ENCODE results near the gene LAPTM5. TPM values are rescaled to one million over a fixed set of nuclear protein-coding genes. Genes with fewer than 3 reads are reported as not detected.

The LAPTM5 gene
- total and polyA plus RNA-seq, 2 of the 13 experiments (the other 11 are each of a cell fraction or from before 2014, with no cell fraction given), result 0.41 to 0.86 TPM

GRCh38 chr1:30718636-30719405 lies 38.8 kb downstream of the LAPTM5 start (continued):
- TF ChIP-seq BCLAF1 (IDR thresholded peaks at IDR 0.05) (no peak), MEIS2 (CRISPR knock-in tag; IDR thresholded peaks at IDR 0.05) (peak; percentile 58; the same call in 1 of the 2 replicates), HNF1B (CRISPR knock-in tag; IDR thresholded peaks at IDR 0.05) (peak; percentile 73), PLSCR1 (CRISPR knock-in tag; IDR thresholded peaks at IDR 0.05; ENCODE audit: borderline replicate concordance) (no peak), SMAD9 (CRISPR knock-in tag; IDR thresholded peaks at IDR 0.05) (0 out of 2 replicates have a peak, but pooled peaks have one; percentile 36), ZNF414 (CRISPR knock-in tag; IDR thresholded peaks at IDR 0.05) (peak; percentile 39; the same call in 1 of the 2 replicates), CHD4 (IDR thresholded peaks at IDR 0.05; ENCODE audit: borderline replicate concordance, low read length) (no peak), NR2F6 (IDR thresholded peaks at IDR 0.05) (no peak), NR2F6 (CRISPR knock-in tag; IDR thresholded peaks at IDR 0.05) (peak; percentile 37; the same call in 1 of the 2 replicates), ZC3H4 (CRISPR knock-in tag; IDR thresholded peaks at IDR 0.05; ENCODE audit: borderline replicate concordance) (no peak), POLR2AphosphoS5 (IDR thresholded peaks at IDR 0.05; ENCODE audit: low read depth, low read length) (peak; percentile 57; the same call in 1 of the 2 replicates), ELF4 (CRISPR knock-in tag; IDR thresholded peaks at IDR 0.05; ENCODE audit: borderline replicate concordance) (no peak), GATA4 (IDR thresholded peaks at IDR 0.05; ENCODE audit: borderline replicate concordance, low read depth) (no peak), ZNF496 (CRISPR knock-in tag; IDR thresholded peaks at IDR 0.05; ENCODE audit: insufficient replicate concordance) (no peak), ZFYVE20 (CRISPR knock-in tag; IDR thresholded peaks at IDR 0.05; ENCODE audit: borderline replicate concordance, low read depth) (0 out of 2 replicates have a peak, but pooled peaks have one; percentile 69), PBX2 (CRISPR knock-in tag; IDR thresholded peaks at IDR 0.05) (no peak), ZNF20 (CRISPR knock-in tag; IDR thresholded peaks at IDR 0.05) (0 out of 2 replicates have a peak, but pooled peaks have one; percentile 46), ZNF580 (CRISPR knock-in tag; IDR thresholded peaks at IDR 0.05; ENCODE audit: borderline replicate concordance, low read depth) (no peak), SP140L (CRISPR knock-in tag; IDR thresholded peaks at IDR 0.05; ENCODE audit: borderline replicate concordance) (no peak), KLF15 (CRISPR knock-in tag; IDR thresholded peaks at IDR 0.05; ENCODE audit: borderline replicate concordance) (peak; percentile 93; the same call in 1 of the 2 replicates), ZNF333 (CRISPR knock-in tag; IDR thresholded peaks at IDR 0.05; ENCODE audit: borderline replicate concordance) (peak; percentile 95)

Measured in HepG2 (cell line).